HEK293T (cell line): Measurements from ENCODE around the gene CYTH3.

Source experiments
- CTCF ChIA-PET: fragments of 350-600 bp; formaldehyde crosslinking; extraction: SDS; loops from one replicate; lab custom pipeline; 2021; ENCODE audit warnings: antibody characterized with exemption, inconsistent platforms; lab: Yijun Ruan, JAX
- POLR2A ChIA-PET: fragments of 350-600 bp; formaldehyde crosslinking; extraction: SDS; loops from one replicate; lab custom pipeline; 2020; ENCODE audit warnings: antibody characterized with exemption, inconsistent platforms; lab: Yijun Ruan, JAX
- DNase-seq: peaks from one replicate; pipeline ENCODE4 v3.0.0; 2012; ENCODE audit warnings: mixed read lengths; ENCODE audit errors: extremely low spot score
- ARNT ChIP-seq: fragments of 450-650 bp; IDR thresholded peaks from 2 replicates; pipeline ENCODE4 v1.6.1; 2017; ENCODE audit warnings: mild to moderate bottlenecking
- BHLHE40 ChIP-seq: fragments of 450-650 bp; IDR thresholded peaks from 2 replicates; pipeline ENCODE4 v1.6.1; 2016; ENCODE audit warnings: mild to moderate bottlenecking, moderate library complexity, borderline replicate concordance
- CTBP1 ChIP-seq: fragments of 450-650 bp; IDR thresholded peaks from 2 replicates; pipeline ENCODE4 v1.6.1; 2016; ENCODE audit warnings: borderline replicate concordance
- ELF4 ChIP-seq: fragments of 450-650 bp; IDR thresholded peaks from 2 replicates; pipeline ENCODE4 v1.6.1; 2017; ENCODE audit warnings: antibody characterized with exemption
- FOXA1 ChIP-seq: fragments of 450-650 bp; IDR thresholded peaks from 2 replicates; pipeline ENCODE4 v1.6.1; 2016; ENCODE audit warnings: mild to moderate bottlenecking
- FOXK2 ChIP-seq: fragments of 450-650 bp; IDR thresholded peaks from 2 replicates; pipeline ENCODE4 v1.6.1; 2016; ENCODE audit warnings: mild to moderate bottlenecking
- FOXM1 ChIP-seq: fragments of 450-650 bp; IDR thresholded peaks from 2 replicates; pipeline ENCODE4 v1.6.1; 2017; ENCODE audit warnings: mild to moderate bottlenecking, borderline replicate concordance
- HDGF ChIP-seq: fragments of 450-650 bp; IDR thresholded peaks from 2 replicates; pipeline ENCODE4 v1.6.1; 2017; ENCODE audit warnings: antibody characterized with exemption, borderline replicate concordance
- L3MBTL2 ChIP-seq: fragments of 450-650 bp; conservative IDR thresholded peaks from 2 replicates; pipeline ENCODE4 v1.6.1; 2016; ENCODE audit warnings: mild to moderate bottlenecking
- LEF1 ChIP-seq: fragments of 450-650 bp; IDR thresholded peaks from 2 replicates; pipeline ENCODE4 v1.6.1; 2017; ENCODE audit warnings: mild to moderate bottlenecking, borderline replicate concordance
- NFRKB ChIP-seq: fragments of 450-650 bp; IDR thresholded peaks from 2 replicates; pipeline ENCODE4 v1.6.1; 2016; ENCODE audit warnings: mild to moderate bottlenecking, moderate library complexity
- PKNOX1 ChIP-seq: fragments of 450-650 bp; IDR thresholded peaks from 2 replicates; pipeline ENCODE4 v1.6.1; 2016
- SP1 ChIP-seq: fragments of 450-650 bp; IDR thresholded peaks from 2 replicates; pipeline ENCODE4 v1.6.1; 2017
- SUZ12 ChIP-seq: fragments of 450-650 bp; IDR thresholded peaks from 2 replicates; pipeline ENCODE4 v1.6.1; 2016; ENCODE audit warnings: mild to moderate bottlenecking
- TARDBP ChIP-seq: fragments of 450-650 bp; IDR thresholded peaks from 2 replicates; pipeline ENCODE4 v1.6.1; 2016
- ZNF384 ChIP-seq: fragments of 450-650 bp; IDR thresholded peaks from 2 replicates; pipeline ENCODE4 v1.6.1; 2016

CYTH3 gene

GRCh38 chr7:6238309-6238925 lies 34.0 kb downstream of the CYTH3 start:
- CTCF ChIA-PET = interaction anchor here (0.7 kb wide), 1 partner anchor 13 kb away, joined by 3 read pairs; no protein-coding TSS in a partner anchor
- POLR2A ChIA-PET = no interaction called here
- no peak for DNase-seq
- TF ChIP-seq FOXK2 (no peak), HDGF (no peak), NFRKB (no peak), SUZ12 (no peak), ELF4 (no peak), LEF1 (no peak), ARNT (no peak), ZNF384 (no peak), CTBP1 (no peak), L3MBTL2 (no peak), BHLHE40 (no peak), FOXA1 (no peak), SP1 (no peak), FOXM1 (no peak), TARDBP (no peak), PKNOX1 (no peak)

GRCh38 chr7:6237730-6238129 lies 34.7 kb downstream of the CYTH3 start:
- TF ChIP-seq HDGF (no peak), CTBP1 (no peak), FOXA1 (no peak), FOXK2 (no peak), L3MBTL2 (no peak), SUZ12 (no peak), LEF1 (no peak), ZNF384 (no peak), TARDBP (no peak), PKNOX1 (no peak), SP1 (no peak), NFRKB (no peak), ELF4 (no peak), ARNT (no peak), FOXM1 (no peak), BHLHE40 (no peak)
- DNase-seq = no peak
- ChIA-PET POLR2A (no interaction called here), CTCF (no interaction called here)

- no peak for DNase-seq
- CTCF ChIA-PET = no interaction called here
- no peak for TF ChIP-seq CTBP1
- TF ChIP-seq TARDBP = no peak
- TF ChIP-seq PKNOX1 = no peak
- TF ChIP-seq SP1 = no peak
- no peak for TF ChIP-seq L3MBTL2
- no peak for TF ChIP-seq FOXA1
- TF ChIP-seq LEF1 = no peak
- TF ChIP-seq FOXM1 = no peak
- no peak for TF ChIP-seq BHLHE40
- no peak for TF ChIP-seq ZNF384
- TF ChIP-seq ARNT = no peak
- TF ChIP-seq HDGF = no peak
- no peak for TF ChIP-seq SUZ12
- no peak for TF ChIP-seq ELF4
- POLR2A ChIA-PET = no interaction called here
Observed at GRCh38 chr7:6237011-6237410, 35.4 kb downstream of the CYTH3 start.

- CTCF ChIA-PET = no interaction called here
- no peak for TF ChIP-seq SUZ12
- TF ChIP-seq ARNT = no peak
- no peak for TF ChIP-seq FOXA1
- TF ChIP-seq SP1 = no peak
- TF ChIP-seq FOXM1 = no peak
- no peak for TF ChIP-seq NFRKB
- no peak for TF ChIP-seq FOXK2
- no peak for TF ChIP-seq HDGF
- no peak for TF ChIP-seq PKNOX1
- TF ChIP-seq TARDBP = no peak
- TF ChIP-seq BHLHE40 = no peak
- no peak for TF ChIP-seq CTBP1
- no peak for TF ChIP-seq LEF1
- no peak for TF ChIP-seq ELF4
Observed at GRCh38 chr7:6235029-6235871, 37.2 kb downstream of the CYTH3 start.

GRCh38 chr7:6234384-6234783 lies 38.0 kb downstream of the CYTH3 start:
- TF ChIP-seq SUZ12 = no peak
- no peak for TF ChIP-seq ZNF384
- no peak for TF ChIP-seq FOXA1
- no peak for DNase-seq
- ChIA-PET CTCF (no interaction called here), POLR2A (no interaction called here)

More at GRCh38 chr7:6235029-6235871, 37.2 kb downstream of the CYTH3 start:
- POLR2A ChIA-PET = no interaction called here
- no peak for DNase-seq
